ENCODE measurements around the gene KIAA1671. TPM values are rescaled to one million over a fixed set of nuclear protein-coding genes. Genes with fewer than 3 reads are reported as not detected.
A peak's percentile ranks its signal among the peaks of the same experiment; 100 is the strongest.

Gene KIAA1671
- total and polyA plus RNA-seq, 9 of the 15 experiments (the other 6 are each of a cell fraction or from before 2014, with no cell fraction given), result under 0.01 to 0.11 (median 0.02) TPM; not detected in 5

DNA sequence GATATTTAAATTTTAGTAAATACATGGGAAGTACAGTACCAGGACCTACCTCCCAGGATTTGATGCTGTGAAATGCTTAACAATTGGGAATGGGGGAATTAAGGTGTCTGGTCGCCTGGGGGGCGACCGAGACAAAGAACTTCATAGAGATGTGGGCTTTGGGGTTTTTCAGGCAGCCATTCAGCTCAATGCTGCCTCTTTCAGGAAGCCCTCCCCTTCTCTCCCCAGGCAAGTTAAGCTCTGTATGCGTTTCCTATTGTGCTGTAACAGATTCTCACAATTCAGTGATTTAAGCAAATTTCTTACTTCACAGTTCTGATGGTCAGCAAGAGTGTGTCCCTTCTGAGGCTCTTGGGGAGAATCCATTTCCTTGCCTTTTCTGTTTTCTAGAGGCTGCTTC is 53.8 kb downstream of the KIAA1671 start:
- POLR2A ChIA-PET, result no interaction called here

DNA sequence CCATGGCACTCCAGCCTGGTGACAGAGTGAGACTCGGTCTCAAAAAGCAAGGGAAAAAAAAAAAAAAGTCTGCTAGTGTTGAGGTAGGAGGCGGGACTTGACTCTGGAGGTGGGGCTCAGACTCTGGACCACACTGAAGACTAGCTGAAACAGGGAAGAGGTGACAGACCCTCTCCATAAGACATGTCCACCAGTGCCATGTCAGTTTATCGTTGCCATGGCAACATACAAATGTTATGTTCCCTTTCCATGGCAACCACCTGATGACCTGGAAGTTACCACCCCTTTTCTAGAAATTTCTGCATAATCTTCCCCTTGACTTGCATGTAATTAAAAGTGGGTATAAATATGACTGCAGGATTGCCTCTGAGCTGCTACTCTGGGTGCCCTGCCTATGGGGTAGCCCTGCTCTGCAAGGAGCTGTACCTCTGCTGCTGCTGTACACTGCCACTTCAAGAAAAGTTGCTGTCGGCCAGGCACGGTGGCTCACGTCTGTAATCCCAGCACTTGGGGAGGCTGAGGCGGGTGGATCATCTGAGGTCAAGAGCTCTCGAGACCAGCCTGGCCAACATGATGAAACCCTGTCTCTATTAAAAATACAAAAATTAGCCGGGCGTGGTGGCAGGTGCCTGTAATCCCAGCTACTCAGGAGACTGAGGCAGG is 55.1 kb downstream of the KIAA1671 start:
- 1% methylated on average over 10 of the region's 10 CpGs for WGBS (ENCODE audit: insufficient coverage, low coverage, missing lambda C conversion rate)

More for the DNA sequence above, 53.8 kb downstream of the KIAA1671 start:
- no TSS peak for BruUV-seq (replicated peaks)
- no peak for FAIRE-seq
- Histone ChIP-seq H3K4me1 (replicated peaks in 1 of 2; ENCODE audit: control insufficient read depth in 2 of 2, insufficient read depth in 2 of 2, low read length in 2 of 2) (no peaks in the 10 kb centered on the region), H4K20me1 (replicated peaks; ENCODE audit: control insufficient read depth, insufficient read depth, low read length) (no peaks in the 10 kb centered on the region), H3K9me3 (replicated peaks; ENCODE audit: control insufficient read depth, insufficient read depth, low read depth, low read length) (no peaks in the 10 kb centered on the region), H3K36me3 (ENCODE audit: control insufficient read depth, insufficient read depth, low read length) (no peaks in the 10 kb centered on the region), H2AFZ (ENCODE audit: low read depth, low read length) (no peak overlapping the region), H3K27me3 (ENCODE audit: control insufficient read depth in 2 of 2, insufficient read depth in 2 of 2, low read length in 2 of 2) (no peaks in the 10 kb centered on the region), H3K27ac (ENCODE audit: extremely low read depth, low read depth, low read length) (no peak overlapping the region), H3K4me3 (no peak overlapping the region), H3K9me1 (ENCODE audit: control insufficient read depth, insufficient read depth, low read length) (no peaks in the 10 kb centered on the region), H3K9ac (ENCODE audit: insufficient read depth in 1 of 2, low read depth in 2 of 2, low read length in 2 of 2) (no peak overlapping the region), H3K79me2 (ENCODE audit: control insufficient read depth, insufficient read depth, low read length) (no peaks in the 10 kb centered on the region), H3K4me2 (ENCODE audit: insufficient read depth, low read length) (no peak overlapping the region)
- CTCF ChIA-PET (ENCODE audit: low intra/inter-chr PET ratio), result no interaction called here
- no peak for DNase-seq (ENCODE audit: extremely low read depth in 1 of 4, low spot score in 3 of 4)
- in situ Hi-C loops (cut with MboI) (no loop called here), intact Hi-C loops (cut with micrococcal nuclease) (no loop called here)
- no peak for TF ChIP-seq TBL1XR1 (IDR thresholded peaks at IDR 0.05; ENCODE audit: low read length in 2 of 2)
- TF ChIP-seq ZFP36 (IDR thresholded peaks at IDR 0.05; ENCODE audit: low read depth, low read length, partially characterized antibody), result peak; percentile 8
- no peak for TF ChIP-seq TAF1 (IDR thresholded peaks at IDR 0.05; ENCODE audit: control insufficient read depth, extremely low read depth, insufficient read depth, low read length, severe bottlenecking)
- ATAC-seq, result no peak
- WGBS (ENCODE audit: insufficient coverage, low coverage, missing lambda C conversion rate), result 8% methylated on average over 4 of the region's 4 CpGs

More for the DNA sequence above, 55.1 kb downstream of the KIAA1671 start:
- no peak overlapping the region for H3K27ac ChIP-seq (ENCODE audit: extremely low read depth, low read depth, low read length)
- POLR2A ChIA-PET, result no interaction called here
- in situ Hi-C loops (cut with MboI) (no loop called here), intact Hi-C loops (cut with micrococcal nuclease) (no loop called here)
- no peaks in the 10 kb centered on the region for H4K20me1 ChIP-seq (replicated peaks; ENCODE audit: control insufficient read depth, insufficient read depth, low read length)
- H3K9ac ChIP-seq (ENCODE audit: insufficient read depth in 1 of 2, low read depth in 2 of 2, low read length in 2 of 2), result no peak overlapping the region
- no peak for ATAC-seq
- H3K4me1 ChIP-seq (replicated peaks in 1 of 2; ENCODE audit: control insufficient read depth in 2 of 2, insufficient read depth in 2 of 2, low read length in 2 of 2), result no peaks in the 10 kb centered on the region
- no TSS peak for BruUV-seq (replicated peaks)
- no peak for FAIRE-seq
- H3K4me3 ChIP-seq, result no peak overlapping the region
- CTCF ChIA-PET (ENCODE audit: low intra/inter-chr PET ratio), result no interaction called here
- no peaks in the 10 kb centered on the region for H3K79me2 ChIP-seq (ENCODE audit: control insufficient read depth, insufficient read depth, low read length)
- no peak for TF ChIP-seq ELF4 (CRISPR knock-in tag; IDR thresholded peaks at IDR 0.05)
- TF ChIP-seq, protein P1, sequence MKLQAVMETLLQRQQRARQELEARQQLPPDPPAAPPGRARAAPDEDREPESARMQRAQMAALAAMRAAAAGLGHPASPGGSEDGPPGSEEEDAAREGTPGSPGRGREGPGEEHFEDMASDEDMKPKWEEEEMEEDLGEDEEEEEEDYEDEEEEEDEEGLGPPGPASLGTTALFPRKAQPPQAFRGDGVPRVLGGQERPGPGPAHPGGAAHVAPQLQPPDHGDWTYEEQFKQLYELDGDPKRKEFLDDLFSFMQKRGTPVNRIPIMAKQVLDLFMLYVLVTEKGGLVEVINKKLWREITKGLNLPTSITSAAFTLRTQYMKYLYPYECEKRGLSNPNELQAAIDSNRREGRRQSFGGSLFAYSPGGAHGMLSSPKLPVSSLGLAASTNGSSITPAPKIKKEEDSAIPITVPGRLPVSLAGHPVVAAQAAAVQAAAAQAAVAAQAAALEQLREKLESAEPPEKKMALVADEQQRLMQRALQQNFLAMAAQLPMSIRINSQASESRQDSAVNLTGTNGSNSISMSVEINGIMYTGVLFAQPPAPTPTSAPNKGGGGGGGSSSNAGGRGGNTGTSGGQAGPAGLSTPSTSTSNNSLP (IDR thresholded peaks at IDR 0.05; ENCODE audit: borderline replicate concordance, low read depth, low read length), result no peak
- peak; percentile 89 for TF ChIP-seq RFX1 (IDR thresholded peaks at IDR 0.05)
- TF ChIP-seq ARHGAP35 (IDR thresholded peaks at IDR 0.05; ENCODE audit: partially characterized antibody), result no peak
- TF ChIP-seq SNRNP70 (optimal IDR thresholded peaks at IDR 0.05; ENCODE audit: low read depth, low read length), result no peak
- TF ChIP-seq BMI1 (IDR thresholded peaks at IDR 0.05; ENCODE audit: low read length), result peak; percentile 33; the same call in 1 of the 2 replicates
- no peak for TF ChIP-seq HNRNPH1 (optimal IDR thresholded peaks at IDR 0.05; ENCODE audit: low read depth, low read length)
- TF ChIP-seq, protein P2, sequence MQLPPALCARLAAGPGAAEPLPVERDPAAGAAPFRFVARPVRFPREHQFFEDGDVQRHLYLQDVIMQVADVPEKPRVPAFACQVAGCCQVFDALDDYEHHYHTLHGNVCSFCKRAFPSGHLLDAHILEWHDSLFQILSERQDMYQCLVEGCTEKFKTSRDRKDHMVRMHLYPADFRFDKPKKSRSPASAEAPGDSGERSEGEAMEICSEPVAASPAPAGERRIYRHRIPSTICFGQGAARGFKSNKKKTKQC (CRISPR knock-in tag; IDR thresholded peaks at IDR 0.05), result no peak
- H3K36me3 ChIP-seq (ENCODE audit: control insufficient read depth, insufficient read depth, low read length), result no peaks in the 10 kb centered on the region
- H3K9me3 ChIP-seq (replicated peaks; ENCODE audit: control insufficient read depth, insufficient read depth, low read depth, low read length), result no peaks in the 10 kb centered on the region
- no peak overlapping the region for H3K4me2 ChIP-seq (ENCODE audit: insufficient read depth, low read length)
- DNase-seq (ENCODE audit: extremely low read depth in 1 of 4, low spot score in 3 of 4), result no peak
- H2AFZ ChIP-seq (ENCODE audit: low read depth, low read length), result no peak overlapping the region
- H3K9me1 ChIP-seq (ENCODE audit: control insufficient read depth, insufficient read depth, low read length), result no peaks in the 10 kb centered on the region
- H3K27me3 ChIP-seq (ENCODE audit: control insufficient read depth in 2 of 2, insufficient read depth in 2 of 2, low read length in 2 of 2), result no peaks in the 10 kb centered on the region
